Mesendoderm (in vitro differentiated cells): ENCODE measurements around the gene TRAPPC11.
"Not testable (repeated sequence)": the region's sequence is repeated elsewhere in the genome, so short reads cannot be mapped to it uniquely, and the experiment has no call there.

ENCODE experiments used
- DNase-seq: peaks from one replicate; pipeline ENCODE4 v3.0.0; 2013
- H2AK5ac ChIP-seq: 2 replicates; pipeline ENCODE4 v1.6.1; 2013; ENCODE audit warnings: low read length, inconsistent platforms
- H2BK120ac ChIP-seq: 2 replicates; pipeline ENCODE4 v1.6.1; 2013; ENCODE audit warnings: low read depth, mild to moderate bottlenecking, low read length, moderate library complexity, mixed read lengths
- H2BK15ac ChIP-seq: replicated peaks from 2 replicates; pipeline ENCODE4 v1.6.1; 2013; ENCODE audit warnings: low read depth, mild to moderate bottlenecking, moderate library complexity
- H2BK5ac ChIP-seq: 2 replicates; pipeline ENCODE4 v1.6.1; 2013; ENCODE audit warnings: low read length, inconsistent platforms
- H3K18ac ChIP-seq: 2 replicates; pipeline ENCODE4 v1.6.1; 2013; ENCODE audit warnings: mild to moderate bottlenecking, low read length, mixed read lengths
- H3K23ac ChIP-seq: one replicate; pipeline ENCODE4 v1.6.1; 2013; ENCODE audit warnings: low read length
- H3K27ac ChIP-seq: 2 replicates; pipeline ENCODE4 v1.5.1; 2013; ENCODE audit warnings: low read depth, mild to moderate bottlenecking, inconsistent platforms, low read length, moderate library complexity
- H3K27me3 ChIP-seq: 2 replicates; pipeline ENCODE4 v1.6.1; 2013; ENCODE audit warnings: low read length, control low read depth, mild to moderate bottlenecking, inconsistent platforms; ENCODE audit not compliant: insufficient read depth, poor library complexity
- H3K36me3 ChIP-seq: 2 replicates; pipeline ENCODE4 v1.6.1; 2013; ENCODE audit warnings: low read length, inconsistent platforms; ENCODE audit not compliant: control insufficient read depth, insufficient read depth
- H3K4ac ChIP-seq: one replicate; pipeline ENCODE4 v1.6.1; 2013; ENCODE audit warnings: low read depth, mild to moderate bottlenecking, low read length, moderate library complexity
- H3K4me1 ChIP-seq: 2 replicates; pipeline ENCODE4 v1.6.1; 2013; ENCODE audit warnings: low read depth, low read length, inconsistent platforms; ENCODE audit not compliant: control insufficient read depth
- H3K4me2 ChIP-seq: 2 replicates; pipeline ENCODE4 v1.6.1; 2013; ENCODE audit warnings: low read length
- H3K4me3 ChIP-seq: 2 replicates; pipeline ENCODE4 v1.5.1; 2013; ENCODE audit warnings: mild to moderate bottlenecking, low read length
- H3K56ac ChIP-seq: one replicate; pipeline ENCODE4 v1.6.1; 2013; ENCODE audit warnings: low read length
- H3K79me1 ChIP-seq: 2 replicates; pipeline ENCODE4 v1.6.1; 2013; ENCODE audit warnings: low read length, inconsistent platforms
- H3K79me2 ChIP-seq: 2 replicates; pipeline ENCODE4 v1.6.1; 2013; ENCODE audit warnings: mild to moderate bottlenecking, low read length; ENCODE audit not compliant: control insufficient read depth, insufficient read depth
- H3K9ac ChIP-seq: 2 replicates; pipeline ENCODE4 v1.6.1; 2013; ENCODE audit warnings: low read length, inconsistent platforms
- H4K5ac ChIP-seq: one replicate; pipeline ENCODE4 v1.6.1; 2013; ENCODE audit warnings: low read length
- H4K8ac ChIP-seq: one replicate; pipeline ENCODE4 v1.6.1; 2013; ENCODE audit warnings: low read depth, mild to moderate bottlenecking, control low read depth, low read length, moderate library complexity
- WGBS: extraction: QIAGEN DNeasy Blood & Tissue Kit; methylation state at CpG from one replicate; pipeline ENCODE4 v1.1.7; 2013; ENCODE audit warnings: low lambda C conversion rate, missing lambda C conversion rate; ENCODE audit not compliant: insufficient coverage; ENCODE audit errors: extremely low coverage; 5-methylcytosine and 5-hydroxymethylcytosine counted together

The TRAPPC11 gene

GRCh38 chr4:183627286-183627685 is 31.8 kb upstream of the TRAPPC11 start:
- H3K56ac ChIP-seq, H4K8ac ChIP-seq, H4K5ac ChIP-seq, H3K23ac ChIP-seq, H3K4ac ChIP-seq, DNase-seq, H3K4me3 ChIP-seq, H3K36me3 ChIP-seq, H2BK5ac ChIP-seq, H2AK5ac ChIP-seq, H3K79me2 ChIP-seq, H3K4me1 ChIP-seq, H3K4me2 ChIP-seq, H2BK120ac ChIP-seq, H3K18ac ChIP-seq, H3K79me1 ChIP-seq, H3K9ac ChIP-seq, H3K27ac ChIP-seq, H3K27me3 ChIP-seq, H2BK15ac ChIP-seq: not testable (repeated sequence)
- WGBS = no CpG with 5 or more reads among the region's 5 CpGs

- Histone ChIP-seq H3K56ac (no peak overlapping the region), H3K23ac (no peak overlapping the region)
- no CpG with 5 or more reads among the region's 12 CpGs for WGBS
Observed at GRCh38 chr4:183627979-183628588, 31.0 kb upstream of the TRAPPC11 start.

GRCh38 chr4:183631577-183632198 is 27.4 kb upstream of the TRAPPC11 start:
- WGBS = 100% methylated on average over 1 of the region's 11 CpGs
- Histone ChIP-seq H3K27me3 (no peaks in the 10 kb centered on the region), H2BK120ac (no peak overlapping the region), H2BK15ac (no peak overlapping the region), H3K9ac (no peak overlapping the region), H3K23ac (no peak overlapping the region), H2BK5ac (no peak overlapping the region), H3K4me1 (no peaks in the 10 kb centered on the region), H4K5ac (no peak overlapping the region), H4K8ac (no peak overlapping the region), H3K56ac (no peak overlapping the region), H3K79me1 (no peaks in the 10 kb centered on the region), H3K4me2 (no peak overlapping the region), H3K36me3 (no peaks in the 10 kb centered on the region), H3K27ac (no peak overlapping the region), H3K4ac (no peak overlapping the region), H3K18ac (no peak overlapping the region), H2AK5ac (no peak overlapping the region), H3K4me3 (no peak overlapping the region), H3K79me2 (no peaks in the 10 kb centered on the region)
- DNase-seq = no peak

More at GRCh38 chr4:183627979-183628588, 31.0 kb upstream of the TRAPPC11 start:
- H2BK5ac ChIP-seq = no peak overlapping the region
- no peak overlapping the region for H3K18ac ChIP-seq
- no peaks in the 10 kb centered on the region for H3K27me3 ChIP-seq
- H3K79me2 ChIP-seq = no peaks in the 10 kb centered on the region
- no peaks in the 10 kb centered on the region for H3K4me1 ChIP-seq
- H3K4me3 ChIP-seq = no peak overlapping the region
- no peak overlapping the region for H2AK5ac ChIP-seq
- no peak overlapping the region for H3K9ac ChIP-seq
- no peak overlapping the region for H4K5ac ChIP-seq
- no peak for DNase-seq
- no peak overlapping the region for H2BK120ac ChIP-seq
- H3K79me1 ChIP-seq = no peaks in the 10 kb centered on the region
- H4K8ac ChIP-seq = no peak overlapping the region
- H3K4ac ChIP-seq = no peak overlapping the region
- no peak overlapping the region for H3K27ac ChIP-seq
- no peak overlapping the region for H3K4me2 ChIP-seq
- no peaks in the 10 kb centered on the region for H3K36me3 ChIP-seq
- no peak overlapping the region for H2BK15ac ChIP-seq

- H3K79me2 ChIP-seq = no peaks in the 10 kb centered on the region
- H4K5ac ChIP-seq = no peak overlapping the region
- no peak overlapping the region for H2BK5ac ChIP-seq
- no peak overlapping the region for H3K4me3 ChIP-seq
- no peak overlapping the region for H3K27ac ChIP-seq
- no peak overlapping the region for H4K8ac ChIP-seq
- no peaks in the 10 kb centered on the region for H3K79me1 ChIP-seq
- no peaks in the 10 kb centered on the region for H3K4me1 ChIP-seq
- H3K27me3 ChIP-seq = no peaks in the 10 kb centered on the region
- H3K56ac ChIP-seq = no peak overlapping the region
- H2AK5ac ChIP-seq = no peak overlapping the region
- H2BK120ac ChIP-seq = no peak overlapping the region
- H2BK15ac ChIP-seq = no peak overlapping the region
- H3K23ac ChIP-seq = no peak overlapping the region
- no peak overlapping the region for H3K4ac ChIP-seq
- WGBS = no CpG with 5 or more reads among the region's 12 CpGs
- H3K18ac ChIP-seq = no peak overlapping the region
- H3K9ac ChIP-seq = no peak overlapping the region
- no peaks in the 10 kb centered on the region for H3K36me3 ChIP-seq
- H3K4me2 ChIP-seq = no peak overlapping the region
- DNase-seq = no peak
Observed at GRCh38 chr4:183632689-183633088, 26.4 kb upstream of the TRAPPC11 start.

- H3K23ac ChIP-seq = no peak overlapping the region
- no peaks in the 10 kb centered on the region for H3K36me3 ChIP-seq
- no peak overlapping the region for H2BK15ac ChIP-seq
- H3K18ac ChIP-seq = no peak overlapping the region
- no peak overlapping the region for H3K4me3 ChIP-seq
- WGBS = no CpG with 5 or more reads among the region's 11 CpGs
- no peak overlapping the region for H3K4me2 ChIP-seq
- H3K79me2 ChIP-seq = no peaks in the 10 kb centered on the region
- H3K79me1 ChIP-seq = no peaks in the 10 kb centered on the region
- H3K9ac ChIP-seq = no peak overlapping the region
- no peaks in the 10 kb centered on the region for H3K4me1 ChIP-seq
- H3K4ac ChIP-seq = no peak overlapping the region
- H2AK5ac ChIP-seq = no peak overlapping the region
- H3K56ac ChIP-seq = no peak overlapping the region
- DNase-seq = peak; percentile 40
- no peak overlapping the region for H4K8ac ChIP-seq
- H3K27ac ChIP-seq = no peak overlapping the region
- no peaks in the 10 kb centered on the region for H3K27me3 ChIP-seq
- no peak overlapping the region for H4K5ac ChIP-seq
- no peak overlapping the region for H2BK5ac ChIP-seq
- H2BK120ac ChIP-seq = no peak overlapping the region
Observed at GRCh38 chr4:183633476-183634400, 25.4 kb upstream of the TRAPPC11 start.
